Measurements from ENCODE around the gene SLC24A3.

Gene SLC24A3

GRCh38 chr20:19648024-19648423 lies 435.6 kb downstream of the SLC24A3 start:
- DNase-seq (ENCODE audit: low read depth) = no peak
- no peak overlapping the region for H3K4me3 ChIP-seq (ENCODE audit: low read length)
- TF ChIP-seq CTCF (conservative IDR thresholded peaks at IDR 0.05; ENCODE audit: low read length) = no peak

- H3K4me3 ChIP-seq (ENCODE audit: low read length) = no peak overlapping the region
- no peak for DNase-seq (ENCODE audit: low read depth)
- no peak for TF ChIP-seq CTCF (conservative IDR thresholded peaks at IDR 0.05; ENCODE audit: low read length)
These were observed 436.6 kb downstream of the SLC24A3 start for GRCh38 chr20:19649041-19649440.

- no peak for TF ChIP-seq CTCF (conservative IDR thresholded peaks at IDR 0.05; ENCODE audit: low read length)
- no peak for DNase-seq (ENCODE audit: low read depth)
These were observed 440.2 kb downstream of the SLC24A3 start for GRCh38 chr20:19652591-19653026.

GRCh38 chr20:19653327-19653726 lies 440.9 kb downstream of the SLC24A3 start:
- no peak for TF ChIP-seq CTCF (conservative IDR thresholded peaks at IDR 0.05; ENCODE audit: low read length)
- no peak overlapping the region for H3K4me3 ChIP-seq (ENCODE audit: low read length)
- DNase-seq (ENCODE audit: low read depth) = no peak

More at GRCh38 chr20:19652591-19653026, 440.2 kb downstream of the SLC24A3 start:
- no peak overlapping the region for H3K4me3 ChIP-seq (ENCODE audit: low read length)

GRCh38 chr20:19654921-19655320 lies 442.5 kb downstream of the SLC24A3 start:
- TF ChIP-seq CTCF (conservative IDR thresholded peaks at IDR 0.05; ENCODE audit: low read length) = no peak
- H3K4me3 ChIP-seq (ENCODE audit: low read length) = no peak overlapping the region

GRCh38 chr20:19658137-19658536 lies 445.7 kb downstream of the SLC24A3 start:
- no peak for DNase-seq (ENCODE audit: low read depth)
- H3K4me3 ChIP-seq (ENCODE audit: low read length) = no peak overlapping the region
- TF ChIP-seq CTCF (conservative IDR thresholded peaks at IDR 0.05; ENCODE audit: low read length) = no peak

More at GRCh38 chr20:19654921-19655320, 442.5 kb downstream of the SLC24A3 start:
- DNase-seq (ENCODE audit: low read depth) = no peak

GRCh38 chr20:19659448-19659847 lies 447.0 kb downstream of the SLC24A3 start:
- no peak for DNase-seq (ENCODE audit: low read depth)
- no peak overlapping the region for H3K4me3 ChIP-seq (ENCODE audit: low read length)
- TF ChIP-seq CTCF (conservative IDR thresholded peaks at IDR 0.05; ENCODE audit: low read length) = no peak

Measured in AG10803 (cell line).